ENCODE data around the gene OSBPL2. TPM values are rescaled to one million over a fixed set of nuclear protein-coding genes. Genes with fewer than 3 reads are reported as not detected.

The OSBPL2 gene
- total and polyA plus RNA-seq, 2 donors (not counting 1 experiment from before 2014, with no cell fraction given) = 28.1 to 74.3 TPM

DNA sequence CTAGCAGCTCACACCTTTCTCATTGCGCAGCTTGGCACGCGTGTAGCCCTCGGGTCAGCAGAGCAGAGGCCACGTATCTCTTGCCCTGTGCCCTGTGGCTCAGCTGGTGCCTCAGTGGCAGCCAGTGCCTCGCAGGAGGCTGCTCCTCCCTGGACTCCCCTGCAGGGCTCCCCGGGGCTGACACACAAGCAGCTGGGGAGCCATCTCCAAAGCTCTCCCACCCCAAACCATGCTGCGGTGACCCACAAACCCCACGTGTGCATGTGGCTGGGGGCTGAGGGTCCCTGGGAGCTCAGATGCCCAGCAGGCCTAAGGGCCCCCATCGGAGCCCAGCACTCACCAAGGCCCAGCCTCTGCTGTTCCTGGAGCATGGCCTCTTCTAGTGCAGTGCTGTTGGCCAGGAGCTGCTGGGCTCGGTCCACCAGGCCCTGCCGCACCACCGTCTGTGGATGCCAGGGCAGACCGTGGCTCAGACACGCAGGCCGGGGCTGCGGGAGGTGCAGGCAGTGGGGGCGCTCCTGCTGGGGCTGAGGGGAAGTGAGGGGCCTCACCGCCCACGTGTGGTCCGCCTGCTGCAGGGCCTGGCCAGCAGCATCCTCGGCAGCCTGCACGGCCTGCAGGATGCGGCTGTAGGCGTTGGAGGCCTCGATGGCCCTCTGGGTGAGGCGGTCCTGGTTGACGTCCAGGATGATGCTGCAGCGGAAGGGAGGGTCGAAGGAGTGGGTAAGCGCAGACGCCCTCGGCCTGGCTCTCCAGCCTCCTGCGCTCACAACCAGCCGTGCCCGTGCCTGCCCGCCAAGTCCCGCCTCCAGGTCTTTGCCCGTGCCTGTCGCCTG is 78.2 kb downstream of the OSBPL2 start:
- H3K79me2 ChIP-seq (ENCODE audit: control insufficient read depth, insufficient read depth, low read length) = no peaks in the 10 kb centered on the region
- no peaks in the 10 kb centered on the region for H3K9me3 Mint-ChIP-seq (ENCODE audit: insufficient read depth)
- no peaks in the 10 kb centered on the region for H3K27me3 ChIP-seq (replicated peaks in 1 of 4; ENCODE audit: control extremely low read depth in 1 of 4, control insufficient read depth in 3 of 4, insufficient read depth in 4 of 4, low read length in 3 of 4)
- H3K9ac ChIP-seq (ENCODE audit: low read length) = no peak overlapping the region
- ChIA-PET POLR2A (interaction anchor here (0.5 kb wide), 1 partner anchor 15 kb away, joined by 3 read pairs; no protein-coding TSS in a partner anchor), CTCF (interaction anchor here (1.8 kb wide), 1 partner anchor 66 kb away, joined by 7 read pairs; no protein-coding TSS in a partner anchor)
- H3K27me3 Mint-ChIP-seq = no peaks in the 10 kb centered on the region
- no peaks in the 10 kb centered on the region for H4K20me1 ChIP-seq (ENCODE audit: control insufficient read depth, insufficient read depth, low read length, poor library complexity, severe bottlenecking)
- intact Hi-C loops (cut with micrococcal nuclease) = no loop called here
- H3K4me3 ChIP-seq (ENCODE audit: control extremely low read depth in 1 of 5, extremely low read depth in 1 of 5, insufficient read depth in 1 of 5, low read depth in 2 of 5, low read length in 4 of 5) = no peak overlapping the region
- no peaks in the 10 kb centered on the region for H3K4me1 ChIP-seq (ENCODE audit: control insufficient read depth in 2 of 2, insufficient read depth in 2 of 2, low read length in 2 of 2)
- no peak overlapping the region for H2AFZ ChIP-seq (ENCODE audit: insufficient read depth, low read depth, low read length, poor library complexity, severe bottlenecking)
- WGBS (ENCODE audit: insufficient coverage) = 89% methylated on average over 40 of the region's 40 CpGs
- TF ChIP-seq, protein P1, sequence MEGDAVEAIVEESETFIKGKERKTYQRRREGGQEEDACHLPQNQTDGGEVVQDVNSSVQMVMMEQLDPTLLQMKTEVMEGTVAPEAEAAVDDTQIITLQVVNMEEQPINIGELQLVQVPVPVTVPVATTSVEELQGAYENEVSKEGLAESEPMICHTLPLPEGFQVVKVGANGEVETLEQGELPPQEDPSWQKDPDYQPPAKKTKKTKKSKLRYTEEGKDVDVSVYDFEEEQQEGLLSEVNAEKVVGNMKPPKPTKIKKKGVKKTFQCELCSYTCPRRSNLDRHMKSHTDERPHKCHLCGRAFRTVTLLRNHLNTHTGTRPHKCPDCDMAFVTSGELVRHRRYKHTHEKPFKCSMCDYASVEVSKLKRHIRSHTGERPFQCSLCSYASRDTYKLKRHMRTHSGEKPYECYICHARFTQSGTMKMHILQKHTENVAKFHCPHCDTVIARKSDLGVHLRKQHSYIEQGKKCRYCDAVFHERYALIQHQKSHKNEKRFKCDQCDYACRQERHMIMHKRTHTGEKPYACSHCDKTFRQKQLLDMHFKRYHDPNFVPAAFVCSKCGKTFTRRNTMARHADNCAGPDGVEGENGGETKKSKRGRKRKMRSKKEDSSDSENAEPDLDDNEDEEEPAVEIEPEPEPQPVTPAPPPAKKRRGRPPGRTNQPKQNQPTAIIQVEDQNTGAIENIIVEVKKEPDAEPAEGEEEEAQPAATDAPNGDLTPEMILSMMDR (IDR thresholded peaks at IDR 0.05) = no peak
- no peak for TF ChIP-seq EZH2 (IDR thresholded peaks at IDR 0.05; ENCODE audit: borderline replicate concordance, insufficient read depth, low read depth, low read length, poor library complexity, severe bottlenecking)
- H3K4me1 Mint-ChIP-seq = no peaks in the 10 kb centered on the region
- ATAC-seq (ENCODE audit: low read depth) = no peak
- H3K9me3 ChIP-seq (ENCODE audit: control extremely low read depth in 1 of 3, control insufficient read depth in 2 of 3, insufficient read depth in 1 of 3, low read length in 2 of 3) = no peaks in the 10 kb centered on the region
- H3K4me3 Mint-ChIP-seq = no peak overlapping the region
- no peak overlapping the region for H3K4me2 ChIP-seq (replicated peaks; ENCODE audit: low read depth, low read length, poor library complexity, severe bottlenecking)
- DNase-seq = no peak
- peaks cover 0 to 19% of the 10 kb centered on the region in 2 experiments for H3K36me3 ChIP-seq (replicated peaks in 1 of 2; ENCODE audit: control extremely low read depth in 1 of 2, control insufficient read depth in 1 of 2, extremely low read depth in 1 of 2, insufficient read depth in 2 of 2, low read length in 1 of 2)
- H3K27ac Mint-ChIP-seq = no peak overlapping the region
- H3K27ac ChIP-seq (ENCODE audit: low read length in 2 of 2) = no peak overlapping the region

GRCh38 chr20:62317167-62317655 is 78.9 kb downstream of the OSBPL2 start:
- Histone ChIP-seq H3K4me1 (ENCODE audit: control insufficient read depth in 2 of 2, insufficient read depth in 2 of 2, low read length in 2 of 2) (no peaks in the 10 kb centered on the region), H3K4me2 (replicated peaks; ENCODE audit: low read depth, low read length, poor library complexity, severe bottlenecking) (no peak overlapping the region), H3K27ac (ENCODE audit: low read length in 2 of 2) (no peak overlapping the region), H3K9me3 (ENCODE audit: control extremely low read depth in 1 of 3, control insufficient read depth in 2 of 3, insufficient read depth in 1 of 3, low read length in 2 of 3) (no peaks in the 10 kb centered on the region), H3K36me3 (replicated peaks in 1 of 2; ENCODE audit: control extremely low read depth in 1 of 2, control insufficient read depth in 1 of 2, extremely low read depth in 1 of 2, insufficient read depth in 2 of 2, low read length in 1 of 2) (peaks cover 0 to 19% of the 10 kb centered on the region in 2 experiments), H4K20me1 (ENCODE audit: control insufficient read depth, insufficient read depth, low read length, poor library complexity, severe bottlenecking) (no peaks in the 10 kb centered on the region), H3K4me3 (ENCODE audit: control extremely low read depth in 1 of 5, extremely low read depth in 1 of 5, insufficient read depth in 1 of 5, low read depth in 2 of 5, low read length in 4 of 5) (no peak overlapping the region), H3K9ac (ENCODE audit: low read length) (no peak overlapping the region), H2AFZ (ENCODE audit: insufficient read depth, low read depth, low read length, poor library complexity, severe bottlenecking) (no peak overlapping the region), H3K27me3 (replicated peaks in 1 of 4; ENCODE audit: control extremely low read depth in 1 of 4, control insufficient read depth in 3 of 4, insufficient read depth in 4 of 4, low read length in 3 of 4) (no peaks in the 10 kb centered on the region), H3K79me2 (ENCODE audit: control insufficient read depth, insufficient read depth, low read length) (no peaks in the 10 kb centered on the region)
- WGBS (ENCODE audit: insufficient coverage) = 91% methylated on average over 18 of the region's 18 CpGs
- no peak overlapping the region for H3K27ac Mint-ChIP-seq
- ATAC-seq (ENCODE audit: low read depth) (no peak), DNase-seq (no peak)
- no peaks in the 10 kb centered on the region for H3K4me1 Mint-ChIP-seq
- intact Hi-C loops (cut with micrococcal nuclease) = no loop called here
- no peaks in the 10 kb centered on the region for H3K27me3 Mint-ChIP-seq
- TF ChIP-seq, protein P1 (IDR thresholded peaks at IDR 0.05) = no peak
- TF ChIP-seq EZH2 (IDR thresholded peaks at IDR 0.05; ENCODE audit: borderline replicate concordance, insufficient read depth, low read depth, low read length, poor library complexity, severe bottlenecking) = no peak
- ChIA-PET POLR2A (no interaction called here), CTCF (no interaction called here)
- no peaks in the 10 kb centered on the region for H3K9me3 Mint-ChIP-seq (ENCODE audit: insufficient read depth)
- no peak overlapping the region for H3K4me3 Mint-ChIP-seq
